H9 (cell line): Measurements from ENCODE around the gene PTDSS2. TPM values are rescaled to one million over a fixed set of nuclear protein-coding genes. Genes with fewer than 3 reads are reported as not detected.

Experiments
- DNase-seq: peaks from one replicate; pipeline ENCODE4 v3.0.0-alpha.2; 2017
- H2AFZ ChIP-seq: one replicate; pipeline ENCODE4 v1.6.1; 2013; ENCODE audit warnings: mild to moderate bottlenecking, low read length, control low read depth, moderate library complexity
- H2AK5ac ChIP-seq: 2 replicates; pipeline ENCODE4 v1.6.1; 2013; ENCODE audit warnings: low read length, control low read depth, mixed read lengths; ENCODE audit not compliant: insufficient read length
- H2BK120ac ChIP-seq: one replicate; pipeline ENCODE4 v1.6.1; 2013; ENCODE audit warnings: low read depth, mild to moderate bottlenecking, low read length, control low read depth, inconsistent platforms; ENCODE audit not compliant: poor library complexity, severe bottlenecking
- H2BK12ac ChIP-seq: 2 replicates; pipeline ENCODE4 v1.6.1; 2013; ENCODE audit warnings: low read length, control low read depth, mixed read lengths, low read depth; ENCODE audit not compliant: insufficient read length
- H2BK15ac ChIP-seq: 2 replicates; pipeline ENCODE4 v1.6.1; 2013; ENCODE audit warnings: low read depth, low read length, control low read depth
- H2BK20ac ChIP-seq: one replicate; pipeline ENCODE4 v1.6.1; 2013; ENCODE audit warnings: low read depth, mild to moderate bottlenecking, low read length, control low read depth, inconsistent platforms; ENCODE audit not compliant: poor library complexity, severe bottlenecking
- H2BK5ac ChIP-seq: 2 replicates; pipeline ENCODE4 v1.6.1; 2013; ENCODE audit warnings: low read length, control low read depth, mixed read lengths; ENCODE audit not compliant: insufficient read length
- H3K14ac ChIP-seq: 2 replicates; pipeline ENCODE4 v1.6.1; 2013; ENCODE audit warnings: low read length, control low read depth; ENCODE audit not compliant: insufficient read depth
- H3K18ac ChIP-seq: 2 replicates; pipeline ENCODE4 v1.6.1; 2013; ENCODE audit warnings: low read depth, mild to moderate bottlenecking, mixed read lengths, low read length, control low read depth; ENCODE audit not compliant: insufficient read length
- H3K23ac ChIP-seq: 2 replicates; pipeline ENCODE4 v1.6.1; 2013; ENCODE audit warnings: low read length, control low read depth, mixed read lengths, low read depth; ENCODE audit not compliant: insufficient read length
- H3K23me2 ChIP-seq: 2 replicates; pipeline ENCODE4 v1.6.1; 2013; ENCODE audit warnings: low read depth, mild to moderate bottlenecking, mixed read lengths, low read length, control low read depth; ENCODE audit not compliant: insufficient read length, poor library complexity, severe bottlenecking
- H3K27ac ChIP-seq: 2 replicates; pipeline ENCODE4 v1.5.1; 2013; ENCODE audit warnings: low read length, control low read depth, mixed read lengths, low read depth; ENCODE audit not compliant: insufficient read length
- H3K27me3 ChIP-seq: 2 replicates; pipeline ENCODE4 v1.6.1; 2013; ENCODE audit warnings: low read length, control low read depth, inconsistent platforms; ENCODE audit not compliant: insufficient read depth
- H3K4ac ChIP-seq: 2 replicates; pipeline ENCODE4 v1.6.1; 2013; ENCODE audit warnings: low read depth, mild to moderate bottlenecking, control low read depth, inconsistent platforms, low read length, moderate library complexity
- H3K4me1 ChIP-seq: 2 replicates; pipeline ENCODE4 v1.6.1; 2013; ENCODE audit warnings: low read length, control low read depth, inconsistent platforms; ENCODE audit not compliant: insufficient read depth
- H3K4me2 ChIP-seq: 2 replicates; pipeline ENCODE4 v1.6.1; 2013; ENCODE audit warnings: low read length, control low read depth, mixed read lengths; ENCODE audit not compliant: insufficient read length, insufficient read depth
- H3K56ac ChIP-seq: 2 replicates; pipeline ENCODE4 v1.6.1; 2013; ENCODE audit warnings: low read depth, mild to moderate bottlenecking, mixed read lengths, low read length, control low read depth; ENCODE audit not compliant: insufficient read length
- H3K79me1 ChIP-seq: 2 replicates; pipeline ENCODE4 v1.6.1; 2013; ENCODE audit warnings: low read depth, mild to moderate bottlenecking, moderate library complexity, low read length, control low read depth, inconsistent platforms; ENCODE audit not compliant: insufficient read depth, poor library complexity, severe bottlenecking
- H3K79me2 ChIP-seq: 2 replicates; pipeline ENCODE4 v1.6.1; 2013; ENCODE audit warnings: low read length, control low read depth, inconsistent platforms; ENCODE audit not compliant: insufficient read depth
- H3K9ac ChIP-seq: 2 replicates; pipeline ENCODE4 v1.6.1; 2013; ENCODE audit warnings: low read length, control low read depth, mixed read lengths; ENCODE audit not compliant: insufficient read length; ENCODE audit errors: extremely low read depth
- H3K9me3 ChIP-seq: one replicate; pipeline ENCODE4 v1.6.1; 2013; ENCODE audit warnings: low read depth, low read length, inconsistent platforms; ENCODE audit not compliant: control insufficient read depth
- H3T11ph ChIP-seq: one replicate; pipeline ENCODE4 v1.6.1; 2013; ENCODE audit warnings: mild to moderate bottlenecking, low read length, control low read depth, inconsistent platforms
- H4K20me1 ChIP-seq: one replicate; pipeline ENCODE4 v1.6.1; 2013; ENCODE audit not compliant: control insufficient read depth, insufficient read length, insufficient read depth
- H4K5ac ChIP-seq: 2 replicates; pipeline ENCODE4 v1.6.1; 2013; ENCODE audit warnings: low read depth, mild to moderate bottlenecking, mixed read lengths, low read length, control low read depth; ENCODE audit not compliant: insufficient read length
- H4K8ac ChIP-seq: replicated peaks from 2 replicates; pipeline ENCODE4 v1.6.1; 2013; ENCODE audit warnings: low read length, control low read depth, mixed read lengths, low read depth; ENCODE audit not compliant: insufficient read length
- H4K91ac ChIP-seq: 2 replicates; pipeline ENCODE4 v1.6.1; 2013; ENCODE audit warnings: low read depth, mild to moderate bottlenecking, moderate library complexity, mixed read lengths, low read length, control low read depth; ENCODE audit not compliant: insufficient read length
- H3K27ac Mint-ChIP-seq, 3 experiments: 2 replicates in 2 of 3; 3 replicates in 1 of 3; pipeline ENCODE4 v1.8.0; 2020 to 2021; ENCODE audit warnings: mixed read lengths in 3 of 3, mild to moderate bottlenecking in 1 of 3, moderate library complexity in 1 of 3
- H3K27me3 Mint-ChIP-seq: 2 replicates; pipeline ENCODE4 v1.8.0; 2021; ENCODE audit warnings: low read depth, mild to moderate bottlenecking, moderate library complexity, mixed read lengths
- H3K36me3 Mint-ChIP-seq, 3 experiments: 2 replicates in 2 of 3; 3 replicates in 1 of 3; pipeline ENCODE4 v1.8.0; 2020 to 2021; ENCODE audit warnings: low read depth in 3 of 3, mixed read lengths in 3 of 3; ENCODE audit not compliant: insufficient read depth in 1 of 3
- H3K4me1 Mint-ChIP-seq, 2 experiments: 2 replicates each; pipeline ENCODE4 v1.8.0; 2020; ENCODE audit warnings: mixed read lengths in 2 of 2
- H3K4me3 Mint-ChIP-seq, 2 experiments: 2 replicates in 1 of 2; 3 replicates in 1 of 2; pipeline ENCODE4 v1.8.0; 2020 to 2021; ENCODE audit warnings: mild to moderate bottlenecking in 2 of 2, mixed read lengths in 2 of 2, moderate library complexity in 1 of 2
- H3K9me3 Mint-ChIP-seq, 2 experiments: 2 replicates in 1 of 2; 3 replicates in 1 of 2; pipeline ENCODE4 v1.8.0; 2020; ENCODE audit warnings: mild to moderate bottlenecking in 2 of 2, mixed read lengths in 2 of 2, moderate library complexity in 1 of 2
- WGBS: extraction: QIAGEN DNeasy Blood & Tissue Kit; methylation state at CpG from one replicate; pipeline ENCODE4 v1.1.7; 2013; ENCODE audit warnings: missing lambda C conversion rate, low lambda C conversion rate, mixed read lengths; ENCODE audit not compliant: insufficient read length; ENCODE audit errors: extremely low coverage; 5-methylcytosine and 5-hydroxymethylcytosine counted together
- total RNA-seq: library from RNA; stranded (reverse); gene quantifications from 2 replicates; pipeline ENCODE4 v1.2.1, GENCODE V29; 2021
- TF ChIP-seq, protein P1 (sequence below): fragments of 200-600 bp; sonication (generic); conservative IDR thresholded peaks from 3 replicates; pipeline ENCODE4 v1.8.0; 2021; ENCODE audit warnings: antibody characterized with exemption, mild to moderate bottlenecking

Gene PTDSS2
- total RNA-seq, 1 experiment from 2014 or later: 55.3 TPM

- H2AK5ac ChIP-seq: no peak overlapping the region
- WGBS: no CpG with 5 or more reads among the region's 24 CpGs
- no peaks in the 10 kb centered on the region for H4K20me1 ChIP-seq
- no peak for DNase-seq
- H2BK20ac ChIP-seq: no peak overlapping the region
- H2BK5ac ChIP-seq: no peak overlapping the region
- H3K9me3 ChIP-seq: no peaks in the 10 kb centered on the region
- H2AFZ ChIP-seq: no peak overlapping the region
- H3K9me3 Mint-ChIP-seq: no peaks in the 10 kb centered on the region
- peaks cover 13 to 42% (median 34%) of the 10 kb centered on the region in 3 experiments; a peak in 6 of 7 replicates for H3K36me3 Mint-ChIP-seq
- H3K79me1 ChIP-seq: no peaks in the 10 kb centered on the region
- no peak overlapping the region for H3K27ac ChIP-seq
- no peak overlapping the region for H3T11ph ChIP-seq
- TF ChIP-seq, protein P1, sequence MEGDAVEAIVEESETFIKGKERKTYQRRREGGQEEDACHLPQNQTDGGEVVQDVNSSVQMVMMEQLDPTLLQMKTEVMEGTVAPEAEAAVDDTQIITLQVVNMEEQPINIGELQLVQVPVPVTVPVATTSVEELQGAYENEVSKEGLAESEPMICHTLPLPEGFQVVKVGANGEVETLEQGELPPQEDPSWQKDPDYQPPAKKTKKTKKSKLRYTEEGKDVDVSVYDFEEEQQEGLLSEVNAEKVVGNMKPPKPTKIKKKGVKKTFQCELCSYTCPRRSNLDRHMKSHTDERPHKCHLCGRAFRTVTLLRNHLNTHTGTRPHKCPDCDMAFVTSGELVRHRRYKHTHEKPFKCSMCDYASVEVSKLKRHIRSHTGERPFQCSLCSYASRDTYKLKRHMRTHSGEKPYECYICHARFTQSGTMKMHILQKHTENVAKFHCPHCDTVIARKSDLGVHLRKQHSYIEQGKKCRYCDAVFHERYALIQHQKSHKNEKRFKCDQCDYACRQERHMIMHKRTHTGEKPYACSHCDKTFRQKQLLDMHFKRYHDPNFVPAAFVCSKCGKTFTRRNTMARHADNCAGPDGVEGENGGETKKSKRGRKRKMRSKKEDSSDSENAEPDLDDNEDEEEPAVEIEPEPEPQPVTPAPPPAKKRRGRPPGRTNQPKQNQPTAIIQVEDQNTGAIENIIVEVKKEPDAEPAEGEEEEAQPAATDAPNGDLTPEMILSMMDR: no peak
- H3K18ac ChIP-seq: no peak overlapping the region
- H2BK15ac ChIP-seq: no peak overlapping the region
- H3K4me1 ChIP-seq: no peaks in the 10 kb centered on the region
- H3K56ac ChIP-seq: no peak overlapping the region
- no peak overlapping the region for H3K14ac ChIP-seq
- no peak overlapping the region for H3K23ac ChIP-seq
- H3K4me2 ChIP-seq: no peak overlapping the region
- no peak overlapping the region for H4K91ac ChIP-seq
- no peaks in the 10 kb centered on the region for H3K27me3 ChIP-seq
- H3K79me2 ChIP-seq: peaks cover 12% of the 10 kb centered on the region; the same call in 1 of the 2 replicates
- H3K27ac Mint-ChIP-seq: 0 out of 7 replicates have a peak overlapping the region, but pooled peaks of 1 of the 3 experiments have one; percentile 38
- no peak overlapping the region for H3K9ac ChIP-seq
- H3K23me2 ChIP-seq: no peaks in the 10 kb centered on the region
- H2BK120ac ChIP-seq: no peak overlapping the region
- H4K5ac ChIP-seq: no peak overlapping the region
- peaks cover 33 to 34% of the 10 kb centered on the region in 2 experiments for H3K4me1 Mint-ChIP-seq
- H3K4me3 Mint-ChIP-seq: no peak overlapping the region
- no peak overlapping the region for H2BK12ac ChIP-seq
- no peak overlapping the region for H4K8ac ChIP-seq
- no peak overlapping the region for H3K4ac ChIP-seq
- no peaks in the 10 kb centered on the region for H3K27me3 Mint-ChIP-seq
Measured at GRCh38 chr11:459511-460220, 9.6 kb downstream of the PTDSS2 start.
